PC-9 (cell line): ENCODE results near the gene RPS6KA4. TPM values are rescaled to one million over a fixed set of nuclear protein-coding genes. Genes with fewer than 3 reads are reported as not detected.

ENCODE experiments used
- BruUV-seq: library from RNA; stranded (reverse); fragments of 400-500 nt; replicated peaks from 2 replicates; lab custom pipeline; 2021; lab: Mats Ljungman, UMichigan
- CTCF ChIA-PET: fragments of 300-600 bp; sonication (Branson Sonifier 250); formaldehyde crosslinking; loops from one replicate; lab custom pipeline; 2022; ENCODE audit warnings: antibody characterized with exemption; lab: Charles Lee
- POLR2A ChIA-PET: fragments of 300-600 bp; sonication (Branson Sonifier 250); formaldehyde crosslinking; loops from one replicate; lab custom pipeline; 2022; ENCODE audit warnings: antibody characterized with exemption; ENCODE audit not compliant: unreplicated experiment; lab: Charles Lee
- DNase-seq, 2 experiments: peaks; one replicate each; pipeline versions ENCODE4 v3.0.0 to v3.0.0-alpha.2; 2015 to 2022; ENCODE audit warnings: mixed read lengths in 1 of 2
- H2AFZ ChIP-seq: fragments of 200-600 bp; sonication (generic); 2 replicates; pipeline ENCODE4 v1.8.1; 2017; ENCODE audit warnings: antibody characterized with exemption
- H3F3A ChIP-seq: fragments of 200-600 bp; sonication (generic); 2 replicates; pipeline ENCODE4 v1.8.1; 2017; ENCODE audit warnings: antibody characterized with exemption, mild to moderate bottlenecking, low read depth; ENCODE audit not compliant: insufficient read depth
- H3K27ac ChIP-seq: fragments of 200-600 bp; sonication (generic); 2 replicates; pipeline ENCODE4 v1.6.1; 2016; ENCODE audit warnings: mixed run types
- H3K27me3 ChIP-seq: fragments of 200-600 bp; sonication (generic); 2 replicates; pipeline ENCODE4 v1.6.1; 2016; ENCODE audit warnings: low read depth, mixed run types; ENCODE audit not compliant: insufficient read depth
- H3K36me3 ChIP-seq: fragments of 200-600 bp; sonication (generic); 2 replicates; pipeline ENCODE4 v1.6.1; 2016; ENCODE audit warnings: low read depth, mixed run types
- H3K4me1 ChIP-seq: fragments of 200-600 bp; sonication (generic); replicated peaks from 2 replicates; pipeline ENCODE4 v1.6.1; 2016; ENCODE audit warnings: mixed run types; ENCODE audit not compliant: insufficient read depth
- H3K4me2 ChIP-seq: fragments of 200-600 bp; sonication (generic); 2 replicates; pipeline ENCODE4 v1.6.1; 2017; ENCODE audit warnings: mixed run types
- H3K4me3 ChIP-seq: fragments of 200-600 bp; sonication (generic); 2 replicates; pipeline ENCODE4 v1.6.1; 2016; ENCODE audit warnings: mixed run types
- H3K79me2 ChIP-seq: fragments of 200-600 bp; sonication (generic); 2 replicates; pipeline ENCODE4 v1.6.1; 2017; ENCODE audit warnings: low read depth, mixed run types
- H3K9me2 ChIP-seq: fragments of 200-600 bp; sonication (generic); 2 replicates; pipeline ENCODE4 v1.8.1; 2017; ENCODE audit warnings: mild to moderate bottlenecking; ENCODE audit not compliant: insufficient read depth
- H3K9me3 ChIP-seq: fragments of 200-600 bp; sonication (generic); 2 replicates; pipeline ENCODE4 v1.8.1; 2016; ENCODE audit warnings: low read depth; ENCODE audit not compliant: insufficient read depth
- H4K20me1 ChIP-seq: fragments of 200-600 bp; sonication (generic); 2 replicates; pipeline ENCODE4 v1.8.1; 2017; ENCODE audit not compliant: insufficient read depth
- EZH2 ChIP-seq: fragments of 200-600 bp; sonication (generic); IDR thresholded peaks from 2 replicates; pipeline ENCODE4 v1.8.0; 2017; ENCODE audit warnings: antibody characterized with exemption, low read depth
- intact Hi-C: fragments of 100-400 bp; cut with micrococcal nuclease; formaldehyde crosslinking; loops from one replicate; pipeline ENCODE4 v1.10.0; 2022; ENCODE audit not compliant: unreplicated experiment
- total RNA-seq: library from RNA; stranded (reverse); gene quantifications from 2 replicates; pipeline ENCODE4 v1.2.3, GENCODE V29; 2021
- TF ChIP-seq, protein P1 (sequence below): fragments of 200-600 bp; sonication (generic); conservative IDR thresholded peaks from 2 replicates; pipeline ENCODE4 v1.6.1; 2017; ENCODE audit warnings: mixed run types, antibody characterized with exemption, mild to moderate bottlenecking, moderate library complexity

The RPS6KA4 gene
- total RNA-seq, 1 experiment from 2014 or later = 64.3 TPM

- peaks cover 7% of the 10 kb centered on the region; the same call in 1 of the 2 replicates for H3K36me3 ChIP-seq
- TSS peak; percentile 99 for BruUV-seq
- TF ChIP-seq, protein P1, sequence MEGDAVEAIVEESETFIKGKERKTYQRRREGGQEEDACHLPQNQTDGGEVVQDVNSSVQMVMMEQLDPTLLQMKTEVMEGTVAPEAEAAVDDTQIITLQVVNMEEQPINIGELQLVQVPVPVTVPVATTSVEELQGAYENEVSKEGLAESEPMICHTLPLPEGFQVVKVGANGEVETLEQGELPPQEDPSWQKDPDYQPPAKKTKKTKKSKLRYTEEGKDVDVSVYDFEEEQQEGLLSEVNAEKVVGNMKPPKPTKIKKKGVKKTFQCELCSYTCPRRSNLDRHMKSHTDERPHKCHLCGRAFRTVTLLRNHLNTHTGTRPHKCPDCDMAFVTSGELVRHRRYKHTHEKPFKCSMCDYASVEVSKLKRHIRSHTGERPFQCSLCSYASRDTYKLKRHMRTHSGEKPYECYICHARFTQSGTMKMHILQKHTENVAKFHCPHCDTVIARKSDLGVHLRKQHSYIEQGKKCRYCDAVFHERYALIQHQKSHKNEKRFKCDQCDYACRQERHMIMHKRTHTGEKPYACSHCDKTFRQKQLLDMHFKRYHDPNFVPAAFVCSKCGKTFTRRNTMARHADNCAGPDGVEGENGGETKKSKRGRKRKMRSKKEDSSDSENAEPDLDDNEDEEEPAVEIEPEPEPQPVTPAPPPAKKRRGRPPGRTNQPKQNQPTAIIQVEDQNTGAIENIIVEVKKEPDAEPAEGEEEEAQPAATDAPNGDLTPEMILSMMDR = peak; percentile 58
- TF ChIP-seq EZH2 = no peak
- H3K9me3 ChIP-seq = no peaks in the 10 kb centered on the region
- peaks cover 72% of the 10 kb centered on the region for H3F3A ChIP-seq
- H3K27me3 ChIP-seq = no peaks in the 10 kb centered on the region
- peak overlapping the region; percentile 87 for H3K27ac ChIP-seq
- peak overlapping the region; percentile 71 for H2AFZ ChIP-seq
- H3K9me2 ChIP-seq = no peaks in the 10 kb centered on the region
- peak overlapping the region; percentile 69 for H3K4me3 ChIP-seq
- H3K4me1 ChIP-seq = peaks cover 43% of the 10 kb centered on the region
- ChIA-PET CTCF (interaction anchor here (0.5 to 2.7 kb wide), 11 partner anchors 16 to 820 kb away, joined by 3 to 87 read pairs (median 10); no protein-coding TSS in a partner anchor), POLR2A (interaction anchor here (0.6 to 2.0 kb wide), 8 partner anchors 15 to 80 kb away, joined by 3 to 38 read pairs (median 6); no protein-coding TSS in a partner anchor)
- H3K4me2 ChIP-seq = peak overlapping the region; percentile 79
- intact Hi-C loops = loop anchor here (1.0 to 2.0 kb wide), 3 partner anchors 16 to 76 kb away; partner anchors contain the start of gene FKBP2
- DNase-seq = peak; percentile 70 to 78
- peaks cover 5% of the 10 kb centered on the region; the same call in 1 of the 2 replicates for H4K20me1 ChIP-seq
- peaks cover 59% of the 10 kb centered on the region for H3K79me2 ChIP-seq
Measured at GRCh38 chr11:64316672-64317324, 42.2 kb upstream of the RPS6KA4 start.

DNA sequence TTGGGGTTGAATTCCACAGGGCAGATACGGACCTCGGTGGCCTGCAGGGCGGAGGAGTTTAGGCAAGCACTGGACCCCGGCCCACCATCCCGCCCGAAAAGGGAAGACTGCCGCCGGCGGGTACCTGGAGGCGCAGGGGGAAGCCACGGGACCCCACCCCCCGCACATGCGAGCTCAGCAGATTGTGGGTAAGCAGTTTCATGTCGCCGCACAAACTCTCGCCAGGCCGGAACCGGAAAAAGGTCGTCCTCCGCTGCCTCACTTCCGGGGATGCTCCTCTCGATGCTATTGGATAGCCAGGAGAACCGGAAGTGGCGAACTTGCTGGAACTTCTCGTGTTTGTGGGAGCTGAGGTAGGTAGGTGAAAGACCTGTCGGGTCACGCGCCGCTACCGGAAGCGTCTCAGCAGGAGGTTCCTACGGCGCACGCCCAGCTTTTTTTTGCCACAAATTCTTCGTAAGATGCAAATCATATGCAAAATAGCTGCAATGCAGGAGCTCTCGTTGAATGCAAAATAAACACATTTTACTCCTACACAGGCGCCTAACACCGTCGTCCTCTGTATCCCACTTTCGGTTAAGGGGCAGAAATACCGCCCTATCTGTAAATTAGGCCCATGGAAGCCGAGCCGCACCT is 41.5 kb upstream of the RPS6KA4 start, which contains the start of gene TRMT112:
Gene TRMT112 (minus strand): TSS at position 235 of the 636 bp plus-strand sequence. CDS start 33 bp downstream, at position 202.
- intact Hi-C loops = loop anchor here (1.0 to 2.0 kb wide), 3 partner anchors 15 to 77 kb away; partner anchors contain the start of gene FKBP2
- H3K4me1 ChIP-seq = peaks cover 47% of the 10 kb centered on the region
- ChIA-PET POLR2A (interaction anchor here (0.6 to 2.0 kb wide), 14 partner anchors 12 to 1652 kb away, joined by 3 to 38 read pairs (median 5); partner anchors contain the start of genes C11orf98, CSKMT, ESRRA and FKBP2), CTCF (interaction anchor here (0.5 to 2.7 kb wide), 20 partner anchors 12 to 821 kb away, joined by 3 to 87 read pairs (median 6); partner anchors contain the start of gene ESRRA)
- H3K9me3 ChIP-seq = no peaks in the 10 kb centered on the region
- peaks cover 56% of the 10 kb centered on the region for H3K79me2 ChIP-seq
- H3K27me3 ChIP-seq = no peaks in the 10 kb centered on the region
- DNase-seq = peak; percentile 97 to 99
- peak within 1 kb of the TSS; percentile 69 for H3K4me3 ChIP-seq
- peak within 1 kb of the TSS; percentile 71 for H2AFZ ChIP-seq
- H4K20me1 ChIP-seq = peaks cover 5% of the 10 kb centered on the region; the same call in 1 of the 2 replicates
- peaks cover 7% of the 10 kb centered on the region; the same call in 1 of the 2 replicates for H3K36me3 ChIP-seq
- H3K4me2 ChIP-seq = peak within 1 kb of the TSS; percentile 79
- no TSS peak for BruUV-seq
- H3K9me2 ChIP-seq = no peaks in the 10 kb centered on the region
- H3K27ac ChIP-seq = peak within 1 kb of the TSS; percentile 87
- no peak for TF ChIP-seq EZH2
- TF ChIP-seq, protein P1 = no peak
- H3F3A ChIP-seq = peaks cover 72% of the 10 kb centered on the region
